ENCODE measurements around the gene MAML3. TPM values are rescaled to one million over a fixed set of nuclear protein-coding genes. Genes with fewer than 3 reads are reported as not detected.

Gene MAML3
- total RNA-seq, 3 donors from 2014 or later, result 0.60 to 1.0 (median 0.73) TPM

- DNase-seq (no peak), ATAC-seq (no peak)
- Mint-ChIP-seq H3K27me3 (ENCODE audit: low read depth) (no peaks in the 10 kb centered on the region), H3K4me1 (ENCODE audit: low read depth) (no peaks in the 10 kb centered on the region), H3K36me3 (ENCODE audit: insufficient read depth) (no peaks in the 10 kb centered on the region), H3K9me3 (no peaks in the 10 kb centered on the region), H3K4me3 (no peak overlapping the region)
Observed at GRCh38 chr4:140168936-140169335, 15.0 kb upstream of the MAML3 start.

GRCh38 chr4:140168474-140168873 is 14.5 kb upstream of the MAML3 start:
- no peak for ATAC-seq
- Mint-ChIP-seq H3K4me3 (no peak overlapping the region), H3K9me3 (no peaks in the 10 kb centered on the region), H3K27me3 (ENCODE audit: low read depth) (no peaks in the 10 kb centered on the region), H3K4me1 (ENCODE audit: low read depth) (no peaks in the 10 kb centered on the region), H3K36me3 (ENCODE audit: insufficient read depth) (no peaks in the 10 kb centered on the region)
- no peak for DNase-seq

- H3K4me3 Mint-ChIP-seq, result no peak overlapping the region
- ATAC-seq, result peak in 1 of 2 donors; percentile 27
- no peaks in the 10 kb centered on the region for H3K27me3 Mint-ChIP-seq (ENCODE audit: low read depth)
- peaks cover 3% of the 10 kb centered on the region for H3K4me1 Mint-ChIP-seq (ENCODE audit: low read depth)
- no peak for DNase-seq
- no peaks in the 10 kb centered on the region for H3K36me3 Mint-ChIP-seq (ENCODE audit: insufficient read depth)
- H3K9me3 Mint-ChIP-seq, result no peaks in the 10 kb centered on the region
Observed at GRCh38 chr4:140163029-140163810, 9.2 kb upstream of the MAML3 start.

- H3K36me3 Mint-ChIP-seq (ENCODE audit: insufficient read depth), result no peaks in the 10 kb centered on the region
- H3K4me3 Mint-ChIP-seq, result no peak overlapping the region
- peaks cover 4% of the 10 kb centered on the region for H3K4me1 Mint-ChIP-seq (ENCODE audit: low read depth)
- ATAC-seq (peak in 1 of 2 donors; percentile 32), DNase-seq (no peak)
- H3K27me3 Mint-ChIP-seq (ENCODE audit: low read depth), result no peaks in the 10 kb centered on the region
- no peaks in the 10 kb centered on the region for H3K9me3 Mint-ChIP-seq
Observed at GRCh38 chr4:140162596-140162995, 8.6 kb upstream of the MAML3 start.

GRCh38 chr4:140158365-140159030 is 4.5 kb upstream of the MAML3 start:
- Mint-ChIP-seq H3K27me3 (ENCODE audit: low read depth) (peaks cover 3% of the 10 kb centered on the region), H3K4me3 (no peak overlapping the region), H3K36me3 (ENCODE audit: insufficient read depth) (no peaks in the 10 kb centered on the region), H3K4me1 (ENCODE audit: low read depth) (peaks cover 33% of the 10 kb centered on the region), H3K9me3 (no peaks in the 10 kb centered on the region)
- DNase-seq (no peak), ATAC-seq (no peak)

- Mint-ChIP-seq H3K36me3 (ENCODE audit: insufficient read depth) (no peaks in the 10 kb centered on the region), H3K9me3 (no peaks in the 10 kb centered on the region), H3K27me3 (ENCODE audit: low read depth) (peaks cover 6% of the 10 kb centered on the region), H3K4me1 (ENCODE audit: low read depth) (peaks cover 35% of the 10 kb centered on the region), H3K4me3 (no peak overlapping the region)
- DNase-seq, result no peak
- ATAC-seq, result no peak
Observed at GRCh38 chr4:140157341-140157740, 3.4 kb upstream of the MAML3 start.

- H3K27me3 Mint-ChIP-seq (ENCODE audit: low read depth), result peaks cover 6% of the 10 kb centered on the region
- DNase-seq (peak; percentile 18), ATAC-seq (peak; percentile 67 to 69)
- no peaks in the 10 kb centered on the region for H3K36me3 Mint-ChIP-seq (ENCODE audit: insufficient read depth)
- peaks cover 37% of the 10 kb centered on the region for H3K4me1 Mint-ChIP-seq (ENCODE audit: low read depth)
- peak overlapping the region; percentile 56 for H3K4me3 Mint-ChIP-seq
- no peaks in the 10 kb centered on the region for H3K9me3 Mint-ChIP-seq
Observed at GRCh38 chr4:140156529-140157171, 2.7 kb upstream of the MAML3 start.

GRCh38 chr4:140154572-140154891 is 548 bp upstream of the MAML3 start:
- H3K4me1 Mint-ChIP-seq (ENCODE audit: low read depth), result peaks cover 44% of the 10 kb centered on the region
- DNase-seq (no peak), ATAC-seq (no peak)
- peaks cover 6% of the 10 kb centered on the region for H3K27me3 Mint-ChIP-seq (ENCODE audit: low read depth)
- no peaks in the 10 kb centered on the region for H3K36me3 Mint-ChIP-seq (ENCODE audit: insufficient read depth)
- peak overlapping the region; percentile 87 for H3K4me3 Mint-ChIP-seq
- H3K9me3 Mint-ChIP-seq, result no peaks in the 10 kb centered on the region

GRCh38 chr4:140153419-140153717 is 616 bp downstream of the MAML3 start:
- ATAC-seq (no peak), DNase-seq (no peak)
- H3K27me3 Mint-ChIP-seq (ENCODE audit: low read depth), result peaks cover 6% of the 10 kb centered on the region
- peak overlapping the region; percentile 87 for H3K4me3 Mint-ChIP-seq
- peaks cover 44% of the 10 kb centered on the region for H3K4me1 Mint-ChIP-seq (ENCODE audit: low read depth)
- H3K36me3 Mint-ChIP-seq (ENCODE audit: insufficient read depth), result no peaks in the 10 kb centered on the region
- H3K9me3 Mint-ChIP-seq, result no peaks in the 10 kb centered on the region

- ATAC-seq, result no peak
- Mint-ChIP-seq H3K36me3 (ENCODE audit: insufficient read depth) (no peaks in the 10 kb centered on the region), H3K9me3 (no peaks in the 10 kb centered on the region), H3K4me1 (ENCODE audit: low read depth) (peaks cover 44% of the 10 kb centered on the region), H3K27me3 (ENCODE audit: low read depth) (peaks cover 6% of the 10 kb centered on the region), H3K4me3 (peak overlapping the region; percentile 87)
- peak; percentile 43 for DNase-seq
Observed at GRCh38 chr4:140152751-140153418, 1.1 kb downstream of the MAML3 start.

GRCh38 chr4:140152013-140152703 is 1.8 kb downstream of the MAML3 start:
- Mint-ChIP-seq H3K9me3 (no peaks in the 10 kb centered on the region), H3K36me3 (ENCODE audit: insufficient read depth) (no peaks in the 10 kb centered on the region), H3K4me3 (peak overlapping the region; percentile 87), H3K4me1 (ENCODE audit: low read depth) (peaks cover 40% of the 10 kb centered on the region), H3K27me3 (ENCODE audit: low read depth) (peaks cover 6% of the 10 kb centered on the region)
- DNase-seq (peak; percentile 91), ATAC-seq (peak; percentile 47)

- H3K27me3 Mint-ChIP-seq (ENCODE audit: low read depth), result peaks cover 6% of the 10 kb centered on the region
- H3K9me3 Mint-ChIP-seq, result no peaks in the 10 kb centered on the region
- H3K4me1 Mint-ChIP-seq (ENCODE audit: low read depth), result peaks cover 35% of the 10 kb centered on the region
Observed at GRCh38 chr4:140151699-140152012, 2.3 kb downstream of the MAML3 start.

GRCh38 chr4:140150886-140151698 is 2.9 kb downstream of the MAML3 start:
- DNase-seq, result peak; percentile 71
- Mint-ChIP-seq H3K36me3 (ENCODE audit: insufficient read depth) (no peaks in the 10 kb centered on the region), H3K9me3 (no peaks in the 10 kb centered on the region), H3K4me3 (peak overlapping the region; percentile 87), H3K4me1 (ENCODE audit: low read depth) (peaks cover 30% of the 10 kb centered on the region), H3K27me3 (ENCODE audit: low read depth) (peaks cover 6% of the 10 kb centered on the region)
- peak; percentile 44 to 51 for ATAC-seq

More at GRCh38 chr4:140151699-140152012, 2.3 kb downstream of the MAML3 start:
- ATAC-seq (peak; percentile 24), DNase-seq (peak; percentile 57)
- Mint-ChIP-seq H3K4me3 (peak overlapping the region; percentile 87), H3K36me3 (ENCODE audit: insufficient read depth) (no peaks in the 10 kb centered on the region)

- Mint-ChIP-seq H3K27me3 (ENCODE audit: low read depth) (peaks cover 6% of the 10 kb centered on the region), H3K4me1 (ENCODE audit: low read depth) (peaks cover 28% of the 10 kb centered on the region), H3K9me3 (no peaks in the 10 kb centered on the region), H3K4me3 (peak overlapping the region; percentile 84), H3K36me3 (ENCODE audit: insufficient read depth) (no peaks in the 10 kb centered on the region)
- ATAC-seq (no peak), DNase-seq (no peak)
Observed at GRCh38 chr4:140150636-140150885, 3.4 kb downstream of the MAML3 start.

Data from activated T-cell treated with anti-CD3 and anti-CD28 coated beads, Interleukin-2, amount 50 U/mL, for 4 hours (primary cell).